Measurements from ENCODE around the gene BRMS1.
"Not testable (repeated sequence)": the region's sequence is repeated elsewhere in the genome, so short reads cannot be mapped to it uniquely, and the experiment has no call there.

The BRMS1 gene

GRCh38 chr11:66362481-66363147 is 17.7 kb upstream of the BRMS1 start:
- DNase-seq = no peak

- no peak for DNase-seq
Measured at GRCh38 chr11:66361502-66361941, 16.6 kb upstream of the BRMS1 start.

DNA sequence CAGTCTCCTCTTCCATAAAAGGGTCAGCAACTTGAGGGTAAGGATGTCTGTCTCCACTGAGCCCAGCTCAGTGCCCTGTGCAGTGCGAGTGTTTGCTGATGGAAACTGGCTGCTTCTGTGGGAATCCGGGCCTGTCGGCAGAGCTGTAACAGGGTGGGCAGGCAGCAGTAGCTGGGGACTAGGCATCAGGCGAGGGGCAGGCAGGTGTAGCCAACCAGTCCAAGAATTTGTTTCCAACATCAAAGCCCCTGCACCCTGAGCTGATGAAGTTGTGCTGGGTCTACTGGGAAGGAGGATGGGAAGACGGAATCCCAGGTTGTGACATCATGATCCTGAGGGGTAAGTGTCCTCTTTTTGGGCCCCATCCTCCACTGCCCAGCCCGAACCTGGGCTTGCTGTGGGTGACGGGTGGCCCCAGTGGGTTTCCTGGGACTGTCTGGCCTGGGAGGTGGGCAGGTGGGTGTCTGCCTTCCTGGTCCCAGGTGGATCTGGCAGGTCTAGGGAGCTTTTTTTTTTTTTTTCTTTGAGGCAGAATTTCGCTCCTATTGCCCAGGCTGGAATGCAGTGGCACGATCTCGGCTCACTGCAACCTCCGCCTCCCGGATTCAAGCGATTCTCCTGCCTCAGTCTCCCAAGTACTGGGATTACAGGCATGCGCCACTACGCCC is 15.6 kb upstream of the BRMS1 start:
- no peak for DNase-seq

DNA sequence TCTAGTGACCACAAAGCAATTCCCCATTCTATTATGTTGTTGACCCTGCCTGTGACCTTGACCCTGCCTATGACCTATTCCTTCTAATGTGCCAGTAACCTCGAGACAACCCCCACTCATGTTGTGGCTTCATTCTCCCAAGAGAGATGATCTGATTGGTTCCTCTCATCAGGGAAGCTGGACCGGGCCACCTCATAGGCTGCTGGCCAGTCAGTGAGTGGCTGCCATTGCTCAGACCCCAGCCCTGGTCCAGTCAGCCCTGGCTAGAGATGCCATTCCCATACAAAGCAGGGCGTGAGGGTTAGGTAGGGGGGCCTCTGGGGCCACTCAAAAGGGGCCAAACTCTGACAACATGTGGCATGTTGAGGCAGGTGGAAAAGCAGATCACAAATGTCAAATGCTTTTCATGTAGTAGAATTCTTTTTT is 14.8 kb upstream of the BRMS1 start:
- no peak for DNase-seq

GRCh38 chr11:66350560-66351235 is 5.8 kb upstream of the BRMS1 start:
- not testable (repeated sequence) for DNase-seq

DNA sequence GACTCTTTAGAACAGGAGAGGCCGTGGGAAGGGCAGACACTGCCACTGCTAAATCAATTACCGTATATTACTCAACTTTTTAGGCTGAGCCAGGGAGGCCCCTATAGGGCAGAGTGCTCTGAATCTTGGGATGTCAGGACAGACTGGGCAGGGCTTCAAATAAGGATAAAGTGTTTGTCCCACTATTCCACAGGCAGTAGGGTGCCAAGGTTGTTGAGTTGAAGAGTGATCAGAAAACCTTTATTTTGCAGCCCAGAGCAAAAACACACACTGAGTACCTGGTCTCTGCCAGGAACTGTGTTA is 4.1 kb upstream of the BRMS1 start:
- DNase-seq = no peak

DNA sequence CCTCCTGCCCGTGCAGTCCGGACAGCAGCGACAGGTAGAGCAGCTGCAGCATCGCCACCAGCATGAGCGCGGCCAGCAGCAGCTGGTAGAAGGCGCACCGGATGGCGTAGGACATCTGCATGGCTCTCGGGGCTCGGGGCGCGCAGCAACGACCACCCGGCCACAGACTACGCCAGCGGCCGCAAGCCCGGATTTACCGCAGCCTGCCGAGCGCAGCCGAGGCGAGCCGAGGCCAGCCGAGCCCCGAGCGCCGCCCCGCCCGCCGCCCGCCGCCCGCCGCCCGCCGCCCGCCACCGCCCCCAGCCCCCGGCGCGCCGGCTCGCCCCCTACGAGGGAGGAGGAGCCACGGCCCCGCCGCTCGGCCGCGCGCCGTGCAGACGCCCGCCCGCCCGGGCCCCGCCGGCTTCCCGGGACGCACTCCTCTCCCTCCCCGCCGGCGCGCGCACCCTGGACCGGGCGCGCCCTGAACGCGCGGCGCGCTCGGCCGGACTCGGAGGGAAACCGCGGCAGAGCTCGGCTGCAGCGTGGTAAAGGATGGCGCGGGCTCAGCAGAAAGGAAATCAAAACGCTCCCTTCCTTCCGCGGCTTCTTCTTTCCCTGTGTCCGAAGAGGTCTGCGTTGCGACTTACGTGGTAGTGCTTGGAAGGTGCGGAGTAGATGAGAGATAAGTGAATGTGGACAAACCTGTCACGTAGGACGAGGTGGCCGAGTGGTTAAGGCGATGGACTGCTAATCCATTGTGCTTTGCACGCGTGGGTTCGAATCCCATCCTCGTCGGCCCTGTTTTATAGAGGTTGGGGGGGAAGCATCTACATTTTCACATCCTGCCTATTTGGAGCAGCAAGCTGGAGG is 2.7 kb upstream of the BRMS1 start, which contains the start of gene B4GAT1:
TSS of gene B4GAT1 (minus strand) at position 205 of the 852 bp plus-strand sequence. CDS start at position 121, 84 bp downstream.
- peak; percentile 73 for DNase-seq

DNA sequence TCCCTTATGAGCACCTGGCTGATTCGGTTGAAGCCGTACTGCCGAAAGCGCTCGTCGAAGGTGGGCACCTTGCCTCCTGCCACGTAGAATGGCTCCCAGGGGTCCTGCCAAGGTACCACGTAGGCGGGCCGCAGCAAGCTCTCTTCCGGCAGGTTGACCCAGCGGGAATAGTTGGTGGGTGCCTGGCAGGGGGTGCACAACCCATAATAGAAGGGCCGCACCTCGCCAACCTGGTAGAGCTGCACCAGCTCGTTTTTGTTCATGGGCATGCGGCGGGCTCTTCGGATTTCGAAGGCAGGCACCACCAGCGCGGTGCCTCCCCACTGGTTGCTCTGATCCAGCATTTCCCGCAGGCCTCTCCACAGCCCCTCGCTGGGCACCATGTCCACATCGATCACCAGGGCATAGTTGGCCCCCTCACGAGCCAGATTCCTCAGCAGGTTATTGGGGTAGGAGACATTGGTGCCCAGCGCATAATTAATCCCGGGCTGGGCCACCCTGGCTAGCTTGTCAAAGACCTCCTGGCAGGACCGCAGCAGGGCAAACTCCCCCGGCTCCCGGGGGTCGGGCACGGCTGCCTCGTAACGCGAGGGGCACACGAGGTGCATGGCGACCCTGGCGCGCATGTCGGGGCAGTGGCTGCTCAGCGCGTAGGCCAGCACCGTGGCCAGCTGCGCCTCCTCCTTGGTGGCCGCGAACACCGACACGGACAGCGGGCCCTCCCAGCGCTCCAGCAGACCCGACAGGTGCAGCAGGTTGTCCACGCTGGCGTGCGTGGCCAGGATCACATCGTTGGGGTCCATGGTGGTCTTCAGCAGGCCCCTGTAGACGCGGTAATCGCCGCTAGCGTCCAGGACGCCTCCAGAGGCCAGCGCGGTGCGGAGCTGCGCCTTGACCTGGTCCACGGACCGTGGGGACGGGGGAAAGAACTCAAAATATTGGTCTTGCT is 1.8 kb upstream of the BRMS1 start:
- no peak for DNase-seq

DNA sequence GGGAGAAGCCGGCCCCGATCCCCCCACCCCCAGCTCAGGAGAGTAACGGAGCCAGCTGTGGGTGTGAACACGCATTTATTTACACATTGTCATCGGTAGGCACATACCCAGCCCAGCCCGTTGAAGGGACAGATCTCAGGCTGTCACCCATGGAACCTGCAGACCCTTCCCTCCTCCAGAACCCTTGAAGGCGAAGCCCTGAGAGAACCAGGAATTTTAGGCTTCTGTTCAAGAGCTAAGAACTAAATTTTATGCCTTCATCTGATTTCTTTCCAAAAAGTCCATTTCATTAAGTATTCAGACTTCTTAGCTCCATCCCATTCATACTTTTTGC is 379 bp upstream of the BRMS1 start:
- no peak for DNase-seq

DNA sequence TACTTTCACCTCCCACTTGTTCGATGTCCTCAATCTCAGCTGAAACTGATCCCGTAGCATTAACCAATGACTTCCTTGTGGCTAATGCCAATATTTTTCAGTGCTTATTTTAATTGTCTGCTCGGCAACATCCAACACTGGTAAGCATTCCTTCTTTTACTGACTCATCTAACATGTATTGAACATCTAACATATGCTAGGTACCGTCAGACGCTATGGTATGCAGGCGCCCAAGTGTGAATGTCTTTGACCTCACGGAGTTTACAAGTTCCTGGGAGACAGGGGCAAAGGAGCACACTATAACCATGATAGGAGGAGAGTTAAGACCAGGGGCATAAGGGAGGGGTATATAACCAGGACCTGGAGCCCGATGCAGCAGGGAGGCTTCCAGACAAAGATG is 1.7 kb downstream of the BRMS1 start:
- DNase-seq = no peak

DNA sequence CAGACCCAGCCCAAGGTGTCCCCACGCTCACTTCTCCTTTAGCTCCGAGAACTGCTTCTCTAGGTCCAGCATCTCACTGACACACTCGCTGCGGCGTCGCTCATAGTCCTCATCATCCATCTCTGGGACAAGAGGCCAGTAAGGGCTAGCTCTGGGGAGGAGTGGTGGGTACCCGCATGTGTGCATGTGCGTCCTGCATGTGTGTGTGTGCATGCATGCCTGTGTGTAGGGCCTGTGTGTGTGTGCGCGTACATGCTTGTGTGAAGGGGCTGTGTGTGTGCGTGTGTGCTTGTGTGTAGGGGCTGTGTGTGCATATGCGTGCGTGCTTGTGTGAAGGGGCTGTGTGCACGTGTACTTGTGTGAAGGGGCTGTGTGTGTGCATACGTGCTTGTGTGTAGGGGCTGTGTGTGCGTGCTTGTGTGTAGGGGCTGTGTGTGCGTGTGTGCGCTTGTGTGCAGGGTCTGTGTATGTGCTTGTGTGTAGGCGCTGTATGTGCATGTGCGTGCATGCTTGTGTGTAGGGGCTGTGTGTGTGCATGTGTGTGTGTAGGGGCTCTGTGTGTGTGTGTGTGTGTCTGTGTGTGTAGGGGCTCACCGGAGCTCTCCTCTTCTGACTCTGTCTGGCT is 3.3 kb downstream of the BRMS1 start:
- DNase-seq = no peak

DNA sequence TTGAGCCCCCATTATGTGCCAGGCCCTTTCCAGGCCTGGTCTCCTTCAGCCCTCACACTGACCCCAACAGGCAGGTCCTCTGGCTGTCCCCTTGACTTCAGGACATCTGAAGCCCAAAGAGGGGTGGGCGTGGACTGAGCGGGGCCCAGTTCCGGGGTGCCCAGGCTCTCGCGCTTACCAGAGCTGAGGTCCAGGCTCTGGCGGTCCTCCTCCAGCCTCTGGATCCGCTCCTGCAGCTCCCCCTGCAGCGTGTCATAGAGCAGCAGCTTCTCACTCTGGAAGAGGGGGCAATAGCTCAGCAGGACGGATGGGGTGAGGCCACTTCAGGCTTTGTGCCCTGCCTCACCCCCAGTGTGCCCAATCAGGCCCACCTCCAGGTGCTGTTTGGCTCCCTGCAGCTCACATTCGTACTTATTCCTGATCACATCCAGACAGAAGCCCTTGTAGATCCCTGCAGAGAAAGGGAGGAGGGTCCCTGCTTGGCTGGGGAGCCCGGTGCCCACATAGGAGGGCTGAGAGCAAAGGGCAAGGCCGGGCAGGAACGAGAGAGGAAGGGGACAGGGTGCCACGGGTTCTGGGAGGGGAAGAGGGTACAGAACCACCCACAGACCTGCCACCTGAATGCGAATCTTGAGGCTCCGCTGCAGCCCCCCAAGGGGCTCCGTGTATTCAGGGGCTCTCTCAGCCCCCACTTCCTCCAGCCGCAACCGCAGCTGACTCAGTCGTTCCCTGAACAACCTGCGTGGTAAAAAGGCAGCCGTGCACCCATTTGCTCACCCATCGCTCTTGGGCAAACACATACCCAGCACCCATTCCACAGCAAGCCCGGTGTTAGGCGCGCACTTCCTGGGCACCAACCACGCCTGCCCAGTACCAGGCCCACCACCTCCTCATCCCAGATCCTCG is 4.1 kb downstream of the BRMS1 start:
- no peak for DNase-seq

GRCh38 chr11:66339686-66340483 is 5.0 kb downstream of the BRMS1 start:
- no peak for DNase-seq

- no peak for DNase-seq
Measured at GRCh38 chr11:66339162-66339675, 5.7 kb downstream of the BRMS1 start.

- DNase-seq = no peak
Measured at GRCh38 chr11:66338276-66339161, 6.4 kb downstream of the BRMS1 start.

DNA sequence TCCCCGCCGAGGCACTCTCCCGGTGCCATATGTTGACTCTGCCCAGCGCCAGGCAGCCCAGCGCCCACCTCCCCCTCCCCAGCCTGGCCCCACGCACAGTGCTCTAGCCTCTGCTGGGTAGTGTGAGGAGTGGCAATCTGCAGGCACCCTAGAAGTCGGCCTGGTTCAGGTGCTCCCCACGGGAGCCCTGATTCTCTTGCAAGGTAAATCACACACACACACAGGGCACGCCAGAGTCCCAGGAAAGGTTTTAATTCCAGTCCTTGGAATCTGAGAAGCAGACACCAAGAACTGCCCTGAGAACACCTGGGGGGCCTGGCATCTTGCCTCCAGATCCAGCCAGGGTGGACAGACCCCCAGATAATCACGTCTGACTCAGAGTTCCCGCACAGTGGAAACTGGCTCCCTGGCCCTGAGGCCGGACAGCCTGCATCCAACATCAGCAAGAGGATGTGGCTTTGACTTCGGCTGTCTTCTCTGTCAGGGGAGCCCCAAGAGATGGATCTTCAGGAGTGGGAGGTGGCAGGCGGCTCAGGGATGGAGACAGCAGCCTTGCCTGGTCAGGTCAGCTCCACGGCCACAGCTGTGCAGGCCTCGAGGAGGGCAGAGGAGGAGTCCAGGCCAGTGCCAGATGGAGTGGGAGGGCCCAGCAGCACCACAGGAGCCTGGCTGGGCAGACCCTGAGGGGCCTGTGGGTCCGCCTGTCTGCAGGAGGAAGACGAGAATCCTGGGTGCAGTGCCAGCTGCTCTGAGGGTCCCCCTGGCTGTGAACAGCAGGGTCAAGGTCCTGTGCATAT is 7.6 kb downstream of the BRMS1 start:
- no peak for DNase-seq
